Measurements from ENCODE around the gene TLCD1.

The TLCD1 gene

GRCh38 chr17:28704219-28704858 is 21.7 kb downstream of the TLCD1 start:
- no peak for TF ChIP-seq CTCF (IDR thresholded peaks at IDR 0.05; ENCODE audit: low read depth, low read length)
- in situ Hi-C loops (cut with HindIII; ENCODE audit: low sequenced_read_pairs): no loop called here
- H3K4me3 ChIP-seq (ENCODE audit: low read depth, low read length): no peak overlapping the region
- DNase-seq (ENCODE audit: low read depth, low spot score): no peak

- in situ Hi-C loops (cut with HindIII; ENCODE audit: low sequenced_read_pairs): no loop called here
- no peak for TF ChIP-seq CTCF (IDR thresholded peaks at IDR 0.05; ENCODE audit: low read depth, low read length)
Observed at GRCh38 chr17:28703552-28704218, 22.3 kb downstream of the TLCD1 start.

GRCh38 chr17:28702752-28703150 is 23.3 kb downstream of the TLCD1 start:
- no peak for TF ChIP-seq CTCF (IDR thresholded peaks at IDR 0.05; ENCODE audit: low read depth, low read length)
- no peak overlapping the region for H3K4me3 ChIP-seq (ENCODE audit: low read depth, low read length)
- in situ Hi-C loops (cut with HindIII; ENCODE audit: low sequenced_read_pairs): no loop called here
- DNase-seq (ENCODE audit: low read depth, low spot score): no peak

More at GRCh38 chr17:28703552-28704218, 22.3 kb downstream of the TLCD1 start:
- DNase-seq (ENCODE audit: low read depth, low spot score): no peak
- H3K4me3 ChIP-seq (ENCODE audit: low read depth, low read length): no peak overlapping the region

- no peak for TF ChIP-seq CTCF (IDR thresholded peaks at IDR 0.05; ENCODE audit: low read depth, low read length)
- no peak overlapping the region for H3K4me3 ChIP-seq (ENCODE audit: low read depth, low read length)
- in situ Hi-C loops (cut with HindIII; ENCODE audit: low sequenced_read_pairs): no loop called here
- DNase-seq (ENCODE audit: low read depth, low spot score): no peak
Observed at GRCh38 chr17:28702026-28702751, 23.8 kb downstream of the TLCD1 start.

GRCh38 chr17:28700830-28701492 is 25.1 kb downstream of the TLCD1 start:
- DNase-seq (ENCODE audit: low read depth, low spot score): no peak
- no peak overlapping the region for H3K4me3 ChIP-seq (ENCODE audit: low read depth, low read length)
- no peak for TF ChIP-seq CTCF (IDR thresholded peaks at IDR 0.05; ENCODE audit: low read depth, low read length)
- in situ Hi-C loops (cut with HindIII; ENCODE audit: low sequenced_read_pairs): no loop called here

- no peak overlapping the region for H3K4me3 ChIP-seq (ENCODE audit: low read depth, low read length)
- TF ChIP-seq CTCF (IDR thresholded peaks at IDR 0.05; ENCODE audit: low read depth, low read length): no peak
- in situ Hi-C loops (cut with HindIII; ENCODE audit: low sequenced_read_pairs): no loop called here
- no peak for DNase-seq (ENCODE audit: low read depth, low spot score)
Observed at GRCh38 chr17:28700278-28700677, 25.8 kb downstream of the TLCD1 start.
